Skeletal muscle tissue (tissue), 4 donors: ENCODE results near the gene SBK3. TPM values are rescaled to one million over a fixed set of nuclear protein-coding genes. Genes with fewer than 3 reads are reported as not detected.

Experiments used
- H3K27ac ChIP-seq: one replicate; pipeline ENCODE4 v1.7.0; 2013; ENCODE audit warnings: mild to moderate bottlenecking, low read depth, low read length, inconsistent platforms
- H3K27me3 ChIP-seq, 3 donors: one replicate each; pipeline ENCODE4 v1.7.0; 2013; ENCODE audit warnings: low read length in 3 of 3; ENCODE audit not compliant: control insufficient read depth in 3 of 3, insufficient read depth in 3 of 3
- H3K36me3 ChIP-seq, 3 donors: one replicate each; pipeline ENCODE4 v1.7.0; 2013; ENCODE audit warnings: low read length in 3 of 3; ENCODE audit not compliant: control insufficient read depth in 3 of 3, insufficient read depth in 3 of 3
- H3K4me1 ChIP-seq, 3 donors: one replicate each; pipeline ENCODE4 v1.7.0; 2013; ENCODE audit warnings: low read length in 3 of 3, mild to moderate bottlenecking in 3 of 3; ENCODE audit not compliant: control insufficient read depth in 3 of 3, insufficient read depth in 3 of 3
- H3K4me3 ChIP-seq, 3 donors: one replicate each; pipeline ENCODE4 v1.7.0; 2013; ENCODE audit warnings: low read length in 3 of 3
- H3K9ac ChIP-seq, 3 donors: one replicate each; pipeline ENCODE4 v1.7.0; 2013; ENCODE audit warnings: low read length in 3 of 3, mild to moderate bottlenecking in 3 of 3, moderate library complexity in 2 of 3, low read depth in 1 of 3
- H3K9me3 ChIP-seq, 3 donors: one replicate each; pipeline ENCODE4 v1.7.0; 2013; ENCODE audit warnings: low read length in 3 of 3; ENCODE audit not compliant: control insufficient read depth in 3 of 3
- total RNA-seq: library from RNA; depleted of rRNA; stranded (reverse); fragments of >200 nt; gene quantifications from one replicate; pipeline ENCODE4 v1.2.3, GENCODE V29; 2014
- donor health status: Osteomylitis.

The SBK3 gene
- not detected for total RNA-seq

GRCh38 chr19:55545443-55545842 lies at the start of gene SBK3:
SBK3 (minus strand) TSS chr19:55545543; CDS start chr19:55545543, 0 bp downstream.
- Histone ChIP-seq H3K27me3 (no peaks in the 10 kb centered on the region), H3K4me1 (peaks cover 36 to 54% (median 47%) of the 10 kb centered on the region in 3 donors), H3K9ac (peak within 1 kb of the TSS; percentile 50 to 77 (median 57)), H3K9me3 (no peaks in the 10 kb centered on the region), H3K27ac (peak within 1 kb of the TSS; percentile 96), H3K4me3 (peak within 1 kb of the TSS in 1 of 3 donors; percentile 24), H3K36me3 (no peaks in the 10 kb centered on the region)

GRCh38 chr19:55593096-55593772 lies 47.9 kb upstream of the SBK3 start:
- no peaks in the 10 kb centered on the region for H3K27me3 ChIP-seq
- H3K4me3 ChIP-seq = no peak overlapping the region
- H3K36me3 ChIP-seq = peaks cover 18 to 32% (median 24%) of the 10 kb centered on the region in 3 donors

GRCh38 chr19:55592391-55593090 lies 47.2 kb upstream of the SBK3 start:
- no peak overlapping the region for H3K9ac ChIP-seq
- H3K27me3 ChIP-seq = no peaks in the 10 kb centered on the region
- peaks cover 0 to 11% (median under 1%) of the 10 kb centered on the region in 3 donors for H3K4me1 ChIP-seq
- H3K27ac ChIP-seq = no peak overlapping the region
- H3K36me3 ChIP-seq = peaks cover 18 to 32% (median 24%) of the 10 kb centered on the region in 3 donors
- no peaks in the 10 kb centered on the region for H3K9me3 ChIP-seq
- H3K4me3 ChIP-seq = no peak overlapping the region

More at GRCh38 chr19:55593096-55593772, 47.9 kb upstream of the SBK3 start:
- Histone ChIP-seq H3K9me3 (no peaks in the 10 kb centered on the region), H3K27ac (no peak overlapping the region), H3K4me1 (peaks cover 0 to 11% (median 4%) of the 10 kb centered on the region in 3 donors), H3K9ac (no peak overlapping the region)

- Histone ChIP-seq H3K4me1 (peaks cover 9 to 20% (median 10%) of the 10 kb centered on the region in 3 donors), H3K9ac (no peak overlapping the region), H3K27ac (no peak overlapping the region), H3K4me3 (no peak overlapping the region), H3K36me3 (peaks cover 18 to 30% (median 21%) of the 10 kb centered on the region in 3 donors), H3K9me3 (no peaks in the 10 kb centered on the region), H3K27me3 (peaks cover 0 to 5% (median 4%) of the 10 kb centered on the region in 3 donors)
Measured at GRCh38 chr19:55591555-55591954, 46.2 kb upstream of the SBK3 start.

GRCh38 chr19:55590617-55591016 lies 45.3 kb upstream of the SBK3 start:
- peaks cover 13 to 21% (median 15%) of the 10 kb centered on the region in 3 donors for H3K36me3 ChIP-seq
- H3K9me3 ChIP-seq = no peaks in the 10 kb centered on the region
- peaks cover 15 to 19% (median 16%) of the 10 kb centered on the region in 3 donors for H3K4me1 ChIP-seq
- H3K27me3 ChIP-seq = peaks cover 2 to 10% (median 10%) of the 10 kb centered on the region in 3 donors
- no peak overlapping the region for H3K27ac ChIP-seq
- no peak overlapping the region for H3K9ac ChIP-seq
- no peak overlapping the region for H3K4me3 ChIP-seq

- Histone ChIP-seq H3K9me3 (no peaks in the 10 kb centered on the region), H3K27me3 (peaks cover 2 to 14% (median 10%) of the 10 kb centered on the region in 3 donors), H3K4me1 (peaks cover 15 to 18% (median 16%) of the 10 kb centered on the region in 3 donors), H3K27ac (no peak overlapping the region), H3K9ac (peak overlapping the region in 1 of 3 donors; percentile 25), H3K36me3 (peaks cover 12 to 16% (median 13%) of the 10 kb centered on the region in 3 donors), H3K4me3 (no peak overlapping the region)
Measured at GRCh38 chr19:55590109-55590508, 44.8 kb upstream of the SBK3 start.

- Histone ChIP-seq H3K4me3 (no peak overlapping the region), H3K27ac (no peak overlapping the region), H3K27me3 (peaks cover 2 to 19% (median 16%) of the 10 kb centered on the region in 3 donors), H3K9me3 (no peaks in the 10 kb centered on the region), H3K36me3 (peaks cover 5 to 11% (median 7%) of the 10 kb centered on the region in 3 donors), H3K9ac (no peak overlapping the region), H3K4me1 (peaks cover 15 to 18% (median 16%) of the 10 kb centered on the region in 3 donors)
Measured at GRCh38 chr19:55588738-55589137, 43.4 kb upstream of the SBK3 start.

- H3K4me3 ChIP-seq = peak overlapping the region; percentile 33 to 68 (median 54)
- peak overlapping the region in 1 of 3 donors; percentile 40 for H3K9ac ChIP-seq
- no peaks in the 10 kb centered on the region for H3K9me3 ChIP-seq
- peaks cover 2 to 19% (median 16%) of the 10 kb centered on the region in 3 donors for H3K27me3 ChIP-seq
- no peak overlapping the region for H3K27ac ChIP-seq
- peaks cover 2 to 5% (median 3%) of the 10 kb centered on the region in 3 donors for H3K36me3 ChIP-seq
- H3K4me1 ChIP-seq = peaks cover 16 to 18% (median 16%) of the 10 kb centered on the region in 3 donors
Measured at GRCh38 chr19:55586976-55587668, 41.8 kb upstream of the SBK3 start.

GRCh38 chr19:55585658-55586339 lies 40.5 kb upstream of the SBK3 start:
- Histone ChIP-seq H3K36me3 (no peaks in the 10 kb centered on the region), H3K9me3 (no peaks in the 10 kb centered on the region), H3K4me1 (peaks cover 24 to 29% (median 28%) of the 10 kb centered on the region in 3 donors), H3K27me3 (peaks cover 2 to 19% (median 16%) of the 10 kb centered on the region in 3 donors), H3K9ac (peak overlapping the region in 1 of 3 donors; percentile 57), H3K27ac (peak overlapping the region; percentile 7), H3K4me3 (peak overlapping the region; percentile 49 to 62 (median 56))
